Uterus (tissue), 2 donors: Measurements from ENCODE around the gene CEP164.

ENCODE experiments used
- CTCF ChIP-seq, 4 experiments: fragments of 200-600 bp in 2 of 4; fragments of 450-650 bp in 2 of 4; sonication (generic) in 2 of 4; IDR thresholded peaks; one replicate each; pipeline ENCODE4 v1.5.1; 2016 to 2019; ENCODE audit warnings: antibody characterized with exemption in 4 of 4, mild to moderate bottlenecking in 2 of 4, moderate library complexity in 1 of 4
- POLR2A ChIP-seq, 2 donors: fragments of 450-650 bp; IDR thresholded peaks; one replicate each; pipeline ENCODE4 v1.6.1; 2016; ENCODE audit warnings: antibody characterized with exemption in 2 of 2, mild to moderate bottlenecking in 1 of 2, moderate library complexity in 1 of 2

GRCh38 chr11:117413616-117414015, 86.0 kb downstream of the CEP164 start:
- TF ChIP-seq CTCF (IDR thresholded peaks at IDR 0.05) (no peak), POLR2A (IDR thresholded peaks at IDR 0.05) (no peak)
